HEK293 (cell line): ENCODE measurements around the gene MUC5AC.

Experiments
- CTCF ChIA-PET: fragments of 350-600 bp; formaldehyde crosslinking; extraction: SDS; loops from one replicate; lab custom pipeline; 2021; ENCODE audit warnings: antibody characterized with exemption; lab: Yijun Ruan, JAX
- POLR2A ChIA-PET: fragments of 300-600 bp; formaldehyde crosslinking; extraction: SDS; loops from one replicate; lab custom pipeline; 2020; ENCODE audit warnings: antibody characterized with exemption, inconsistent platforms; lab: Yijun Ruan, JAX
- H3K27ac ChIP-seq: fragments of 200-500 bp; sonication (Bioruptor generic); 2 replicates; pipeline ENCODE4 v1.5.1; 2014; ENCODE audit warnings: low read depth, low read length, control low read depth, inconsistent platforms; ENCODE audit errors: extremely low read depth
- H3K36me3 ChIP-seq, 2 experiments: fragments of 200-500 bp in 1 of 2; sonication (Bioruptor generic) in 1 of 2; 1 replicate in 1 of 2; 2 replicates in 1 of 2; pipeline ENCODE4 v1.5.1; 2014 to 2017; ENCODE audit warnings: inconsistent platforms in 2 of 2, low read length in 2 of 2; ENCODE audit not compliant: control insufficient read depth in 2 of 2, insufficient read depth in 1 of 2
- H3K4me1 ChIP-seq: fragments of 200-500 bp; sonication (Bioruptor generic); 2 replicates; pipeline ENCODE4 v1.5.1; 2014; ENCODE audit warnings: mild to moderate bottlenecking, low read length, inconsistent platforms; ENCODE audit not compliant: control insufficient read depth, insufficient read depth
- H3K4me3 ChIP-seq: 2 replicates; pipeline ENCODE4 v1.5.1; 2011; ENCODE audit warnings: low read depth, mild to moderate bottlenecking, control low read depth, low read length, moderate library complexity
- H3K9me3 ChIP-seq: fragments of 200-500 bp; sonication (Bioruptor generic); 2 replicates; pipeline ENCODE4 v1.5.1; 2014; ENCODE audit warnings: low read depth, low read length, inconsistent platforms; ENCODE audit not compliant: control insufficient read depth, insufficient read depth
- EGR2 ChIP-seq: fragments of 450-650 bp; formaldehyde crosslinking; IDR thresholded peaks from 2 replicates; pipeline ENCODE4 v1.5.1; 2016; ENCODE audit warnings: low read depth, missing biosample characterization, missing genetic modification characterization
- GLI4 ChIP-seq: fragments of 450-650 bp; formaldehyde crosslinking; IDR thresholded peaks from 2 replicates; pipeline ENCODE4 v1.5.1; 2016; ENCODE audit warnings: missing biosample characterization, missing genetic modification characterization
- KLF8 ChIP-seq: fragments of 450-650 bp; formaldehyde crosslinking; IDR thresholded peaks from 2 replicates; pipeline ENCODE4 v1.5.1; 2016; ENCODE audit warnings: missing biosample characterization, missing genetic modification characterization
- ZFHX2 ChIP-seq: fragments of 450-650 bp; formaldehyde crosslinking; conservative IDR thresholded peaks from 2 replicates; pipeline ENCODE4 v1.5.1; 2016; ENCODE audit warnings: missing biosample characterization, missing genetic modification characterization
- ZNF274 ChIP-seq, 2 experiments: fragments of 200-500 bp in 1 of 2; fragments of 450-650 bp in 1 of 2; sonication (Bioruptor generic) in 1 of 2; formaldehyde crosslinking in 1 of 2; IDR thresholded peaks; 2 replicates each; pipeline versions ENCODE4 v1.5.1 to v1.6.1; 2014 to 2016; ENCODE audit warnings: borderline replicate concordance in 1 of 2, inconsistent platforms in 1 of 2, low read length in 1 of 2, missing biosample characterization in 1 of 2, missing genetic modification characterization in 1 of 2
- ZNF404 ChIP-seq: fragments of 450-650 bp; formaldehyde crosslinking; IDR thresholded peaks from 2 replicates; pipeline ENCODE4 v1.5.1; 2017; ENCODE audit warnings: missing biosample characterization, missing genetic modification characterization
- ZNF555 ChIP-seq: fragments of 450-650 bp; formaldehyde crosslinking; conservative IDR thresholded peaks from 2 replicates; pipeline ENCODE4 v1.5.1; 2017; ENCODE audit warnings: missing biosample characterization, mild to moderate bottlenecking, missing genetic modification characterization, inconsistent platforms
- ZNF785 ChIP-seq: fragments of 450-650 bp; formaldehyde crosslinking; IDR thresholded peaks from 2 replicates; pipeline ENCODE4 v1.5.1; 2016; ENCODE audit warnings: missing biosample characterization, missing genetic modification characterization
- ZSCAN23 ChIP-seq: fragments of 450-650 bp; formaldehyde crosslinking; IDR thresholded peaks from 2 replicates; pipeline ENCODE4 v1.5.1; 2016; ENCODE audit warnings: missing biosample characterization, missing genetic modification characterization
- TF ChIP-seq, protein P1 (sequence below): fragments of 450-650 bp; formaldehyde crosslinking; IDR thresholded peaks from 2 replicates; pipeline ENCODE4 v1.5.1; 2016; ENCODE audit warnings: missing biosample characterization, missing genetic modification characterization
- TF ChIP-seq, protein P2 (sequence below): fragments of 450-650 bp; formaldehyde crosslinking; IDR thresholded peaks from 2 replicates; pipeline ENCODE4 v1.5.1; 2016; ENCODE audit warnings: missing biosample characterization, missing genetic modification characterization
- TF ChIP-seq, protein P3 (sequence below): fragments of 450-650 bp; formaldehyde crosslinking; IDR thresholded peaks from 2 replicates; pipeline ENCODE4 v1.5.1; 2016; ENCODE audit warnings: missing biosample characterization, missing genetic modification characterization, borderline replicate concordance
- TF ChIP-seq, protein P4 (sequence below): fragments of 450-650 bp; formaldehyde crosslinking; conservative IDR thresholded peaks from 2 replicates; pipeline ENCODE4 v1.5.1; 2016; ENCODE audit warnings: low read depth, missing biosample characterization, missing genetic modification characterization

MUC5AC gene

GRCh38 chr11:1168721-1169161 lies 11.0 kb downstream of the MUC5AC start (continued):
- TF ChIP-seq, protein P1, sequence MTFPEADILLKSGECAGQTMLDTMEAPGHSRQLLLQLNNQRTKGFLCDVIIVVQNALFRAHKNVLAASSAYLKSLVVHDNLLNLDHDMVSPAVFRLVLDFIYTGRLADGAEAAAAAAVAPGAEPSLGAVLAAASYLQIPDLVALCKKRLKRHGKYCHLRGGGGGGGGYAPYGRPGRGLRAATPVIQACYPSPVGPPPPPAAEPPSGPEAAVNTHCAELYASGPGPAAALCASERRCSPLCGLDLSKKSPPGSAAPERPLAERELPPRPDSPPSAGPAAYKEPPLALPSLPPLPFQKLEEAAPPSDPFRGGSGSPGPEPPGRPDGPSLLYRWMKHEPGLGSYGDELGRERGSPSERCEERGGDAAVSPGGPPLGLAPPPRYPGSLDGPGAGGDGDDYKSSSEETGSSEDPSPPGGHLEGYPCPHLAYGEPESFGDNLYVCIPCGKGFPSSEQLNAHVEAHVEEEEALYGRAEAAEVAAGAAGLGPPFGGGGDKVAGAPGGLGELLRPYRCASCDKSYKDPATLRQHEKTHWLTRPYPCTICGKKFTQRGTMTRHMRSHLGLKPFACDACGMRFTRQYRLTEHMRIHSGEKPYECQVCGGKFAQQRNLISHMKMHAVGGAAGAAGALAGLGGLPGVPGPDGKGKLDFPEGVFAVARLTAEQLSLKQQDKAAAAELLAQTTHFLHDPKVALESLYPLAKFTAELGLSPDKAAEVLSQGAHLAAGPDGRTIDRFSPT (tag by site-specific recombination): no peak
- TF ChIP-seq GLI4 (tag by site-specific recombination) (no peak), ZNF274 (IDR thresholded peaks at IDR 0.05; ENCODE audit: low read length) (no peak), ZNF274 (tag by site-specific recombination; IDR thresholded peaks at IDR 0.05; ENCODE audit: borderline replicate concordance) (no peak), ZNF404 (tag by site-specific recombination) (no peak)
- TF ChIP-seq, protein P2, sequence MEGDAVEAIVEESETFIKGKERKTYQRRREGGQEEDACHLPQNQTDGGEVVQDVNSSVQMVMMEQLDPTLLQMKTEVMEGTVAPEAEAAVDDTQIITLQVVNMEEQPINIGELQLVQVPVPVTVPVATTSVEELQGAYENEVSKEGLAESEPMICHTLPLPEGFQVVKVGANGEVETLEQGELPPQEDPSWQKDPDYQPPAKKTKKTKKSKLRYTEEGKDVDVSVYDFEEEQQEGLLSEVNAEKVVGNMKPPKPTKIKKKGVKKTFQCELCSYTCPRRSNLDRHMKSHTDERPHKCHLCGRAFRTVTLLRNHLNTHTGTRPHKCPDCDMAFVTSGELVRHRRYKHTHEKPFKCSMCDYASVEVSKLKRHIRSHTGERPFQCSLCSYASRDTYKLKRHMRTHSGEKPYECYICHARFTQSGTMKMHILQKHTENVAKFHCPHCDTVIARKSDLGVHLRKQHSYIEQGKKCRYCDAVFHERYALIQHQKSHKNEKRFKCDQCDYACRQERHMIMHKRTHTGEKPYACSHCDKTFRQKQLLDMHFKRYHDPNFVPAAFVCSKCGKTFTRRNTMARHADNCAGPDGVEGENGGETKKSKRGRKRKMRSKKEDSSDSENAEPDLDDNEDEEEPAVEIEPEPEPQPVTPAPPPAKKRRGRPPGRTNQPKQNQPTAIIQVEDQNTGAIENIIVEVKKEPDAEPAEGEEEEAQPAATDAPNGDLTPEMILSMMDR (tag by site-specific recombination): no peak
- TF ChIP-seq, protein P3, sequence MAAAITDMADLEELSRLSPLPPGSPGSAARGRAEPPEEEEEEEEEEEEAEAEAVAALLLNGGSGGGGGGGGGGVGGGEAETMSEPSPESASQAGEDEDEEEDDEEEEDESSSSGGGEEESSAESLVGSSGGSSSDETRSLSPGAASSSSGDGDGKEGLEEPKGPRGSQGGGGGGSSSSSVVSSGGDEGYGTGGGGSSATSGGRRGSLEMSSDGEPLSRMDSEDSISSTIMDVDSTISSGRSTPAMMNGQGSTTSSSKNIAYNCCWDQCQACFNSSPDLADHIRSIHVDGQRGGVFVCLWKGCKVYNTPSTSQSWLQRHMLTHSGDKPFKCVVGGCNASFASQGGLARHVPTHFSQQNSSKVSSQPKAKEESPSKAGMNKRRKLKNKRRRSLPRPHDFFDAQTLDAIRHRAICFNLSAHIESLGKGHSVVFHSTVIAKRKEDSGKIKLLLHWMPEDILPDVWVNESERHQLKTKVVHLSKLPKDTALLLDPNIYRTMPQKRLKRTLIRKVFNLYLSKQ (tag by site-specific recombination): no peak

DNA sequence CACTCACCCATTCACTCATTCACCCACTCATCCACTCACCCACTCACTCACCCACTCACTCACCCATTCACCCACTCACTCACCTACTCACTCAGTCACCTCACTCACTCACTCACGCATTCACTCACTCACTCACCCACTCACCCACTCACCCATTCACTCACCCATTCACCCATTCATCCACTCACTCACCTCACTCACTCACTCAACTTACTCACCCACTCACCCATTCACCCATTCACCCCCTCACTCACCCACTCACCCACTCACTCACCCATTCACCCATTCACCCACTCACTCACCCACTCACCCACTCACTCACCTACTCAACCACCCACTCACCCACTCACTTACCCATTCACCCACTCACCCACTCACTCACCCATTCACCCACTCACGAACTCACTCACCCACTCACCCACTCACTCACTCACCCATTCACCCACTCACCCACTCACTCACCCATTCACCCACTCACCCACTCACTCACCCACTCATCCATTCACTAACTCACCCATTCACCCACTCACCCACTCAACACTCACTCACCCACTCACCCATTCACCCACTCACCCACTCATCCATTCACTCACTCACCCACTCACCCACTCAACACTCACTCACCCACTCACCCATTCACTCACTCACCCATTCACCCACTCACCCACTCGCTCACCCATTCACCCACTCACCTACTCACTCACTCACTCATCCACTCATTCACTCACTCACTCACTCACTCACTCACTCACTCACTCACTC lies 13.7 kb downstream of the MUC5AC start:
- Histone ChIP-seq H3K4me3 (no peak overlapping the region), H3K36me3 (no peaks in the 10 kb centered on the region), H3K27ac (no peak overlapping the region), H3K9me3 (no peaks in the 10 kb centered on the region), H3K4me1 (no peaks in the 10 kb centered on the region)
- TF ChIP-seq ZNF785 (tag by site-specific recombination) (no peak), ZFHX2 (tag by site-specific recombination) (0 out of 2 replicates have a peak, but pooled peaks have one; percentile 7), ZNF555 (tag by site-specific recombination) (no peak), EGR2 (tag by site-specific recombination) (peak; percentile 64; the same call in 1 of the 2 replicates), ZSCAN23 (tag by site-specific recombination) (no peak), KLF8 (tag by site-specific recombination) (no peak)
- TF ChIP-seq, protein P4, sequence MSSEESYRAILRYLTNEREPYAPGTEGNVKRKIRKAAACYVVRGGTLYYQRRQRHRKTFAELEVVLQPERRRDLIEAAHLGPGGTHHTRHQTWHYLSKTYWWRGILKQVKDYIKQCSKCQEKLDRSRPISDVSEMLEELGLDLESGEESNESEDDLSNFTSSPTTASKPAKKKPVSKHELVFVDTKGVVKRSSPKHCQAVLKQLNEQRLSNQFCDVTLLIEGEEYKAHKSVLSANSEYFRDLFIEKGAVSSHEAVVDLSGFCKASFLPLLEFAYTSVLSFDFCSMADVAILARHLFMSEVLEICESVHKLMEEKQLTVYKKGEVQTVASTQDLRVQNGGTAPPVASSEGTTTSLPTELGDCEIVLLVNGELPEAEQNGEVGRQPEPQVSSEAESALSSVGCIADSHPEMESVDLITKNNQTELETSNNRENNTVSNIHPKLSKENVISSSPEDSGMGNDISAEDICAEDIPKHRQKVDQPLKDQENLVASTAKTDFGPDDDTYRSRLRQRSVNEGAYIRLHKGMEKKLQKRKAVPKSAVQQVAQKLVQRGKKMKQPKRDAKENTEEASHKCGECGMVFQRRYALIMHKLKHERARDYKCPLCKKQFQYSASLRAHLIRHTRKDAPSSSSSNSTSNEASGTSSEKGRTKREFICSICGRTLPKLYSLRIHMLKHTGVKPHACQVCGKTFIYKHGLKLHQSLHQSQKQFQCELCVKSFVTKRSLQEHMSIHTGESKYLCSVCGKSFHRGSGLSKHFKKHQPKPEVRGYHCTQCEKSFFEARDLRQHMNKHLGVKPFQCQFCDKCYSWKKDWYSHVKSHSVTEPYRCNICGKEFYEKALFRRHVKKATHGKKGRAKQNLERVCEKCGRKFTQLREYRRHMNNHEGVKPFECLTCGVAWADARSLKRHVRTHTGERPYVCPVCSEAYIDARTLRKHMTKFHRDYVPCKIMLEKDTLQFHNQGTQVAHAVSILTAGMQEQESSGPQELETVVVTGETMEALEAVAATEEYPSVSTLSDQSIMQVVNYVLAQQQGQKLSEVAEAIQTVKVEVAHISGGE (tag by site-specific recombination): no peak
- POLR2A ChIA-PET: no interaction called here
- CTCF ChIA-PET: interaction anchor here (0.6 kb wide), 1 partner anchor 421 kb away, joined by 3 read pairs; no protein-coding TSS in a partner anchor
